ENCODE data around the gene PDE10A.

- TF ChIP-seq CTCF (IDR thresholded peaks at IDR 0.05; ENCODE audit: insufficient read depth, low read length, poor library complexity, severe bottlenecking) (no peak), EZH2phosphoT487 (conservative IDR thresholded peaks at IDR 0.05; ENCODE audit: low read length) (no peak)
Measured at GRCh38 chr6:165389534-165389933, 273.5 kb downstream of the PDE10A start.
